MCF 10A (cell line): ENCODE data around the gene BATF3. TPM values are rescaled to one million over a fixed set of nuclear protein-coding genes. Genes with fewer than 3 reads are reported as not detected.
A peak's percentile ranks its signal among the peaks of the same experiment; 100 is the strongest.

Source experiments
- BruUV-seq: library from RNA; stranded (reverse); fragments of 400-500 nt; replicated peaks from 2 replicates; lab custom pipeline; 2021; lab: Mats Ljungman, UMichigan
- CTCF ChIA-PET: fragments of 300-600 bp; sonication (Branson Sonifier 250); formaldehyde crosslinking; extraction: SDS; loops from one replicate; lab custom pipeline; 2021; ENCODE audit warnings: antibody characterized with exemption, inconsistent platforms; lab: Yijun Ruan, JAX
- POLR2A ChIA-PET: fragments of 300-600, 350-650 bp; sonication (Branson Sonifier 250); formaldehyde crosslinking; extraction: SDS; loops from one replicate; lab custom pipeline; 2020; ENCODE audit warnings: antibody characterized with exemption, inconsistent platforms; lab: Yijun Ruan, JAX
- DNase-seq: peaks from one replicate; pipeline ENCODE4 v3.0.0-alpha.2; 2018; ENCODE audit not compliant: unreplicated experiment
- H3K27ac Mint-ChIP-seq: one replicate; pipeline ENCODE4 v1.8.0; 2022; ENCODE audit warnings: mild to moderate bottlenecking, low read depth, mixed read lengths; ENCODE audit not compliant: unreplicated experiment
- H3K27me3 Mint-ChIP-seq: one replicate; pipeline ENCODE4 v1.8.0; 2022; ENCODE audit warnings: mixed read lengths; ENCODE audit not compliant: insufficient read depth, unreplicated experiment
- H3K36me3 Mint-ChIP-seq: one replicate; pipeline ENCODE4 v1.8.0; 2022; ENCODE audit warnings: mild to moderate bottlenecking, moderate library complexity, mixed read lengths; ENCODE audit not compliant: insufficient read depth, unreplicated experiment
- H3K4me1 Mint-ChIP-seq: one replicate; pipeline ENCODE4 v1.8.0; 2022; ENCODE audit warnings: mixed read lengths; ENCODE audit not compliant: insufficient read depth, unreplicated experiment
- H3K4me3 Mint-ChIP-seq: one replicate; pipeline ENCODE4 v1.8.0; 2022; ENCODE audit warnings: mild to moderate bottlenecking, moderate library complexity, mixed read lengths; ENCODE audit not compliant: unreplicated experiment
- H3K9me3 Mint-ChIP-seq: one replicate; pipeline ENCODE4 v1.8.0; 2022; ENCODE audit warnings: mixed read lengths; ENCODE audit not compliant: unreplicated experiment
- intact Hi-C: fragments of 100-400 bp; cut with micrococcal nuclease; formaldehyde crosslinking; loops from 2 replicates; pipeline ENCODE4 v1.14.1; 2022
- total RNA-seq: library from RNA; stranded (reverse); gene quantifications from 2 replicates; pipeline ENCODE4 v1.2.3, GENCODE V29; 2022
- TF ChIP-seq, protein P1 (sequence below): fragments of 200-600 bp; IDR thresholded peaks from one replicate; pipeline ENCODE4 v1.8.0; 2022; ENCODE audit warnings: antibody characterized with exemption, mild to moderate bottlenecking; ENCODE audit not compliant: unreplicated experiment

The BATF3 gene
- total RNA-seq, 1 experiment from 2014 or later, result 1.5 TPM

DNA sequence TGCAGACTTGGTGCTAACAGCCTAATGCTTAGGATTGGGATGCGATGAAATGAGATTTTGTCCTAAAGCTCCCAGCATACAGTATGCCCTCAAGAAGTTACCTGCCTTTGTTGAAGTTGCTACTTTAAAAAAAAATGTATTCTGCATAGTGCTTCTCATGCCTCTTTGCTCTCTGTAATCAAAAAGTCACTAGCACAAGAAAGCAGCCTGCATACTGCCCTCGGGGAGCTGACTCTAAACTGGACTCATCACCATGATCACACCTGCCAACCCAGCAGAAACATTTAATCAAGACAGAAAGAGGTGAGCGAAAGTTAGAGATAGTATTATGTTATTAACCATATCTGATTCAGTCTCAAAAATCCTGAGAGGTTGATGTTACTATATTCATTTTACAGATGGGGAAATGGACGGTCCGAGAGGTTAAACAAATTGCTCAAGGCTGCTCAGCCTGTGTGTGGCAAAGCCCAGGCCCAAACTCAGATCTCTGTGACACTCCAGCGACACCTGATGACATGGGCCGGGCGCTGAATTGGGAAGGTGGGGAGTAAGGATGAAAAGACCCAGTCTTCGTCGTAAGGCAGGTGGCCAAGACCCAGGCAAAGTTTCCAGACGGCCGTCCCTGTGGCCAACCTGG is 1.1 kb downstream of the BATF3 start:
- CTCF ChIA-PET, result interaction anchor here (0.6 to 2.4 kb wide), 15 partner anchors 9 to 430 kb away, joined by 3 to 8 read pairs (median 3); partner anchors contain the start of genes NSL1, PACC1 and TATDN3
- no TSS peak for BruUV-seq
- Mint-ChIP-seq H3K27me3 (peaks cover 64% of the 10 kb centered on the region), H3K36me3 (no peaks in the 10 kb centered on the region), H3K4me3 (peak overlapping the region; percentile 71), H3K9me3 (no peaks in the 10 kb centered on the region), H3K4me1 (peaks cover 12% of the 10 kb centered on the region), H3K27ac (no peak overlapping the region)
- POLR2A ChIA-PET, result interaction anchor here (0.7 to 1.9 kb wide), 4 partner anchors 9 to 86 kb away, joined by 3 to 6 read pairs (median 3); no protein-coding TSS in a partner anchor
- TF ChIP-seq, protein P1, sequence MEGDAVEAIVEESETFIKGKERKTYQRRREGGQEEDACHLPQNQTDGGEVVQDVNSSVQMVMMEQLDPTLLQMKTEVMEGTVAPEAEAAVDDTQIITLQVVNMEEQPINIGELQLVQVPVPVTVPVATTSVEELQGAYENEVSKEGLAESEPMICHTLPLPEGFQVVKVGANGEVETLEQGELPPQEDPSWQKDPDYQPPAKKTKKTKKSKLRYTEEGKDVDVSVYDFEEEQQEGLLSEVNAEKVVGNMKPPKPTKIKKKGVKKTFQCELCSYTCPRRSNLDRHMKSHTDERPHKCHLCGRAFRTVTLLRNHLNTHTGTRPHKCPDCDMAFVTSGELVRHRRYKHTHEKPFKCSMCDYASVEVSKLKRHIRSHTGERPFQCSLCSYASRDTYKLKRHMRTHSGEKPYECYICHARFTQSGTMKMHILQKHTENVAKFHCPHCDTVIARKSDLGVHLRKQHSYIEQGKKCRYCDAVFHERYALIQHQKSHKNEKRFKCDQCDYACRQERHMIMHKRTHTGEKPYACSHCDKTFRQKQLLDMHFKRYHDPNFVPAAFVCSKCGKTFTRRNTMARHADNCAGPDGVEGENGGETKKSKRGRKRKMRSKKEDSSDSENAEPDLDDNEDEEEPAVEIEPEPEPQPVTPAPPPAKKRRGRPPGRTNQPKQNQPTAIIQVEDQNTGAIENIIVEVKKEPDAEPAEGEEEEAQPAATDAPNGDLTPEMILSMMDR, result no peak
- no peak for DNase-seq
- intact Hi-C loops, result loop anchor here (1.0 to 2.0 kb wide), 3 partner anchors 32 to 84 kb away; no protein-coding TSS in a partner anchor

DNA sequence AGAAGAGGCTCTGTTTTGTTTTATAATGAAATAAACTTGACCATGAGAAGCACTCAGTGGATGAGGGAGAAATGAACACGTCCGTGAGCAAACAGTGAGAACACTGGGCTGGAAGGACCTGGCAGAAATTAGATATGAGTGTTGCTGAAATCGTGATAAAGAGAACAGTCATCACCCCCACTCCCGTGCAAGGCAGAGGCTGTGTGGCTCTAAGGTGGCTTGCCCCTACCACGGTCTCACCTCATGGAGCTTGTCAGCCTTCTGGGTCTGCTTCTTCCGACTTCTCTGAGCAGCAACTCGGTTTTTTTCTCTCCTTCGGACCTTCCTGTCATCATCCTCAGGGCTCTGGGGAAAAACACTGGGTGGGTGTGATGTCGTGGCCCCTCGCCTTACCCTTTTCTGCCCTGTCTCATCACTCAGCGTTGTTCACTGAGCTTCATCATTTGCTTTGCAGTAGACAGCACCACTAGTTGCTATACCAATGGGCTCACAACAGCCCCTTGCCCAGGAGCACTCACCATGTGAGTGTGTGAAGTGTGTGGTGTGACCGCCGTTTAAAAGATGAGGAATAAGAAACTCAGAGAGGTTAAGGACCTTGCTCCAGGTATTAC is 2.8 kb downstream of the BATF3 start:
- ChIA-PET POLR2A (interaction anchor here (1.0 to 1.6 kb wide), 2 partner anchors 88 to 299 kb away, joined by 3 to 6 read pairs; partner anchors contain the start of gene ATF3), CTCF (interaction anchor here (0.9 to 2.4 kb wide), 5 partner anchors 7 to 168 kb away, joined by 4 to 8 read pairs (median 5); no protein-coding TSS in a partner anchor)
- DNase-seq, result no peak
- no TSS peak for BruUV-seq
- H3K27ac Mint-ChIP-seq, result no peak overlapping the region
- H3K4me3 Mint-ChIP-seq, result no peak overlapping the region
- no peaks in the 10 kb centered on the region for H3K36me3 Mint-ChIP-seq
- intact Hi-C loops, result no loop called here
- H3K4me1 Mint-ChIP-seq, result peaks cover 12% of the 10 kb centered on the region
- TF ChIP-seq, protein P1, result no peak
- H3K9me3 Mint-ChIP-seq, result no peaks in the 10 kb centered on the region
- peaks cover 64% of the 10 kb centered on the region for H3K27me3 Mint-ChIP-seq

DNA sequence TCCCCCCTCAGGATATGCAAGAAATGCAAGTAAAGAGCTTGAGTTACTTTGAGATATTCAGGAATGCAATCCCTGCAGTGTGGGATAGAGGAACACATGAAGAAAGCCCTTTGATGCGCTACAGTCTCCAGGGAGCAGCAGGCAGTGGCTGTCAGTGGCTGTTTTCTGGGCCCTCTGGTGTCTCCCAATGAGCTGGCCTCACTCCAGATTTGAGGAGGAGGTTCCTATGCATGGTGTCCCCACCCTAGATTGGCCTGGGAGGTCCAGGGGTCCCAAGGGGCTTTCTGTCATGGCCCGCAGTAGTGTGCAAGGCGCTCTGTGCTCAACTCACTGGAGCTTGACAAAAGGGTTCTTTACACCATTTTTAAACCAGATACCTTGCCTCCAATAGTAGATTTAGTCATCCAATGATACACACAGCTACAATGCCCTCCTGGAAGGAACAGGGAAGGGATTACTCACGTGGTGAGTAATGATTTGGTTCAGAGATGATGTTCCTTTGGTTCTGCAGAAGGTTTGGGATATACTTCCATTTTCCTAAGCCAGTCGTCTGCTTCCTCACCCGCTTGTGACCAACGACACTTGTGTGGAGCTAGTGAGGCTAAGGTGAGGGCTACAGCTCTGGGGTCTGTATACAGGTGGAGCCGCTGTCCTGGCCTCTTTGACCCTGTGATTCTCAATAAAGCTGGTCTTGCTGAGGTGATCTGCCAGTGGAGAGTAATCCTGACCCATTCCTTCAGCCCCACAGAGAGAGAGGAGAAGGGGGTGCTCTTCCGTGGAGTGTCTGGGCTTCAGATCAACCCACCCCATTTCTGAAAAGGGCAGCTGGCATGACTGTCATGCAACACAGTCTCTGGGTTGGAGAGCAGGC is 6.6 kb downstream of the BATF3 start:
- TF ChIP-seq, protein P1, result no peak
- peak; percentile 67 for DNase-seq
- CTCF ChIA-PET, result interaction anchor here (0.6 to 1.0 kb wide), 4 partner anchors 18 to 215 kb away, joined by 3 to 5 read pairs (median 4); no protein-coding TSS in a partner anchor
- H3K4me1 Mint-ChIP-seq, result no peaks in the 10 kb centered on the region
- no peak overlapping the region for H3K27ac Mint-ChIP-seq
- no TSS peak for BruUV-seq
- H3K36me3 Mint-ChIP-seq, result no peaks in the 10 kb centered on the region
- no peaks in the 10 kb centered on the region for H3K9me3 Mint-ChIP-seq
- H3K27me3 Mint-ChIP-seq, result peaks cover 41% of the 10 kb centered on the region
- intact Hi-C loops, result no loop called here
- no peak overlapping the region for H3K4me3 Mint-ChIP-seq
- POLR2A ChIA-PET, result interaction anchor here (0.5 to 0.6 kb wide), 2 partner anchors 135 to 1281 kb away, joined by 3 read pairs; no protein-coding TSS in a partner anchor
